Caco-2 (cell line): Measurements from ENCODE around the gene ATG10. TPM values are rescaled to one million over a fixed set of nuclear protein-coding genes. Genes with fewer than 3 reads are reported as not detected.
"Not testable (repeated sequence)": the region's sequence is repeated elsewhere in the genome, so short reads cannot be mapped to it uniquely, and the experiment has no call there.

Experiments used
- BruUV-seq: library from RNA; stranded (reverse); fragments of 400-500 nt; replicated peaks from 2 replicates; lab custom pipeline; 2021; lab: Mats Ljungman, UMichigan
- CTCF ChIA-PET: fragments of 300-600 bp; sonication (Branson Sonifier 250); formaldehyde crosslinking; loops from one replicate; lab custom pipeline; 2022; ENCODE audit warnings: antibody characterized with exemption; lab: Charles Lee
- POLR2A ChIA-PET: fragments of 300-600 bp; sonication (Branson Sonifier 250); formaldehyde crosslinking; loops from one replicate; lab custom pipeline; 2022; ENCODE audit warnings: antibody characterized with exemption; lab: Charles Lee
- DNase-seq, 2 experiments: peaks; one replicate each; pipeline versions ENCODE4 v3.0.0 to v3.0.0-alpha.2; 2020 to 2022
- H3K27me3 ChIP-seq: replicated peaks from 2 replicates; pipeline ENCODE4 v1.6.0; 2011; ENCODE audit warnings: low read length; ENCODE audit not compliant: control insufficient read depth, insufficient read depth
- H3K36me3 ChIP-seq: 2 replicates; pipeline ENCODE4 v1.5.1; 2011; ENCODE audit warnings: low read length; ENCODE audit not compliant: control insufficient read depth, insufficient read depth
- H3K4me1 ChIP-seq: fragments of 250-450 bp; sonication (Bioruptor Pico); 2 replicates; pipeline ENCODE4 v1.5.1; 2020; ENCODE audit warnings: mild to moderate bottlenecking
- H3K4me3 ChIP-seq: 2 replicates; pipeline ENCODE4 v1.5.1; 2011; ENCODE audit warnings: low read depth, mild to moderate bottlenecking, control low read depth, low read length
- H3K9me3 ChIP-seq: fragments of 250-450 bp; sonication (Bioruptor Pico); 2 replicates; pipeline ENCODE4 v1.5.1; 2020; ENCODE audit warnings: mild to moderate bottlenecking, moderate library complexity
- H3K27ac Mint-ChIP-seq: one replicate; pipeline ENCODE4 v1.8.0; 2022; ENCODE audit warnings: mixed read lengths; ENCODE audit not compliant: unreplicated experiment
- H3K27me3 Mint-ChIP-seq: one replicate; pipeline ENCODE4 v1.8.0; 2022; ENCODE audit warnings: mixed read lengths; ENCODE audit not compliant: insufficient read depth, unreplicated experiment
- H3K36me3 Mint-ChIP-seq: one replicate; pipeline ENCODE4 v1.8.0; 2022; ENCODE audit warnings: mild to moderate bottlenecking, mixed read lengths; ENCODE audit not compliant: insufficient read depth, unreplicated experiment
- H3K4me1 Mint-ChIP-seq: one replicate; pipeline ENCODE4 v1.8.0; 2022; ENCODE audit warnings: low read depth, mixed read lengths; ENCODE audit not compliant: unreplicated experiment
- H3K4me3 Mint-ChIP-seq: one replicate; pipeline ENCODE4 v1.8.0; 2022; ENCODE audit warnings: mild to moderate bottlenecking, moderate library complexity, mixed read lengths; ENCODE audit not compliant: unreplicated experiment
- H3K9me3 Mint-ChIP-seq: one replicate; pipeline ENCODE4 v1.8.0; 2022; ENCODE audit warnings: mixed read lengths; ENCODE audit not compliant: unreplicated experiment
- intact Hi-C: fragments of 100-400 bp; cut with micrococcal nuclease; formaldehyde crosslinking; loops from one replicate; pipeline ENCODE4 v1.10.0; 2022; ENCODE audit not compliant: unreplicated experiment
- total RNA-seq: library from RNA; stranded (reverse); gene quantifications from 2 replicates; pipeline ENCODE4 v1.2.3, GENCODE V29; 2022
- TF ChIP-seq, protein P1 (sequence below), 2 experiments: fragments of 200-600 bp in 1 of 2; IDR thresholded peaks; 1 replicate in 1 of 2; 2 replicates in 1 of 2; pipeline versions ENCODE4 v1.5.1 to v1.8.0; 2011 to 2022; ENCODE audit warnings: antibody characterized with exemption in 1 of 2, control low read depth in 1 of 2, inconsistent platforms in 1 of 2, low read depth in 1 of 2, low read length in 1 of 2, mild to moderate bottlenecking in 1 of 2, moderate library complexity in 1 of 2; ENCODE audit not compliant: insufficient read depth in 1 of 2, severe bottlenecking in 1 of 2, unreplicated experiment in 1 of 2

The ATG10 gene
- total RNA-seq, 1 experiment from 2014 or later = 5.8 TPM

DNA sequence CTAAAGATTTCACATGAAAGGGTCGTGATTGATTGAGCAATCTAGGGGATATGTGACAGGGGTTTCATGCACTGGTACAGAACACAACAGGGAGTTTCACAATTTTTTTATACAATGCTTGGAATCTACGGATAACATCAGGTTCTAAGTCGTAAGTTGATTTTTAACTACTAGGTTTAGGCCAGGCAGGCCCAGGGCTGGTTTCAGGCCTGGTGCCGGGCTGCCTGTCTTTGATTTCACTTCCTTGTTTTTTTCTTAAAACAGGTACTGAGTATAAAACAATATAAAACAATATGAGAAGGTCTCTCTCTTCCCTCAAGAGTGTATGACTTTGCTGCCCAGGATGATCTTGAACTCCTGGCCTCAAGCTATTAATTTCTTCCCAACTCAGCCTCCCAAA, 301.6 kb downstream of the ATG10 start:
- H3K27me3 ChIP-seq, H3K27ac Mint-ChIP-seq, intact Hi-C loops, BruUV-seq, DNase-seq, H3K9me3 ChIP-seq, H3K4me3 Mint-ChIP-seq, H3K27me3 Mint-ChIP-seq, H3K36me3 ChIP-seq, POLR2A ChIA-PET, H3K4me3 ChIP-seq, H3K4me1 ChIP-seq, CTCF ChIA-PET, H3K4me1 Mint-ChIP-seq: not testable (repeated sequence)
- peaks cover 82% of the 10 kb centered on the region for H3K36me3 Mint-ChIP-seq
- peaks cover 14% of the 10 kb centered on the region for H3K9me3 Mint-ChIP-seq

DNA sequence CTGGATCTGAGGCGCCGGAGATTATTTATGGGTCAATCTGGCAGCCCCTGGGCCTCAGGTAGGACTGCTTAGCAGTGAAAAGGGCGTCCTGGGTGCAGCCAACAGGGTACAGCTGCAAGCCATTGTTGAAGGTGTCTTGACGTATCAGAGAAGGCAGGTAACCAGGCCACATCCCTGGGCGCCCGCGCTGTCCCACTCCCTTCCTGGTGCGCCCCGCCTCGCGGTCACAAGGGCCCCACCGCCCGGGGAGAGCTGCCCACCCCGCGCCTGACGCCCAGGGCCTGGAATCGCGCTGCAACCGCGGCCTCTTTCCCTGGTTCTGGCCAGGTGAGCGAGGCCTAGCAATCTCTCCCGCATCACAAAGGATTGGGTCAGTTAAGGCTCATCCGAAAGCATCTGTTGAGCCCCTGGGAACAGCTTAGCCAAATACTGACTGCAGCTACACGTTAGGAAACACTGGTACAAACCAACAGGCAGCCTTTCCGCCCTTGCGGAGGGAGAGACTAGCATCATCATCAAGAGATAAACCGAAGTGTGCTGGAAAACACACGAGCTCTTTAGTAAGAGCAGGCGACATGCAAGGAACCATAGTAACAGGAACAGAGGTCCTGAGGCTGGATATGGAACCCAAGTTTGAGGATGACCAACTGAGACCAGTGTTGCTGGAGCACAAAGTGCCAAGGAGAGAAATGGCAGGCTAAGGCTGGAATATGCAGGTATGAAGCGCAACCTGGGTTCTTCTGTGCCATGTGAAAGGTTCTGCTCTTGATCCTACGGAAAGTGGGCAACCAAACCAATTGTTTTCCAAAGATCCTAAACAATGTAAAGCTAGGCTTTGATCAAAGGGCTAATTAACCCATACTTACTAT, 302.8 kb downstream of the ATG10 start:
- Histone ChIP-seq H3K4me3 (no peak overlapping the region), H3K27me3 (no peaks in the 10 kb centered on the region), H3K9me3 (no peaks in the 10 kb centered on the region), H3K4me1 (0 out of 2 replicates have a peak, but pooled peaks cover 3% of the 10 kb centered on the region), H3K36me3 (peaks cover 6% of the 10 kb centered on the region)
- H3K4me3 Mint-ChIP-seq = no peak overlapping the region
- H3K4me1 Mint-ChIP-seq = peaks cover 4% of the 10 kb centered on the region
- H3K36me3 Mint-ChIP-seq = peaks cover 79% of the 10 kb centered on the region
- peak overlapping the region; percentile 68 for H3K27ac Mint-ChIP-seq
- peaks cover 8% of the 10 kb centered on the region for H3K9me3 Mint-ChIP-seq
- TF ChIP-seq, protein P1, sequence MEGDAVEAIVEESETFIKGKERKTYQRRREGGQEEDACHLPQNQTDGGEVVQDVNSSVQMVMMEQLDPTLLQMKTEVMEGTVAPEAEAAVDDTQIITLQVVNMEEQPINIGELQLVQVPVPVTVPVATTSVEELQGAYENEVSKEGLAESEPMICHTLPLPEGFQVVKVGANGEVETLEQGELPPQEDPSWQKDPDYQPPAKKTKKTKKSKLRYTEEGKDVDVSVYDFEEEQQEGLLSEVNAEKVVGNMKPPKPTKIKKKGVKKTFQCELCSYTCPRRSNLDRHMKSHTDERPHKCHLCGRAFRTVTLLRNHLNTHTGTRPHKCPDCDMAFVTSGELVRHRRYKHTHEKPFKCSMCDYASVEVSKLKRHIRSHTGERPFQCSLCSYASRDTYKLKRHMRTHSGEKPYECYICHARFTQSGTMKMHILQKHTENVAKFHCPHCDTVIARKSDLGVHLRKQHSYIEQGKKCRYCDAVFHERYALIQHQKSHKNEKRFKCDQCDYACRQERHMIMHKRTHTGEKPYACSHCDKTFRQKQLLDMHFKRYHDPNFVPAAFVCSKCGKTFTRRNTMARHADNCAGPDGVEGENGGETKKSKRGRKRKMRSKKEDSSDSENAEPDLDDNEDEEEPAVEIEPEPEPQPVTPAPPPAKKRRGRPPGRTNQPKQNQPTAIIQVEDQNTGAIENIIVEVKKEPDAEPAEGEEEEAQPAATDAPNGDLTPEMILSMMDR (IDR thresholded peaks at IDR 0.05; ENCODE audit: insufficient read depth in 1 of 2, low read depth in 1 of 2, low read length in 1 of 2, severe bottlenecking in 1 of 2, unreplicated experiment in 1 of 2) = no peak
- H3K27me3 Mint-ChIP-seq = no peaks in the 10 kb centered on the region
- BruUV-seq = no TSS peak
- intact Hi-C loops = no loop called here
- ChIA-PET POLR2A (no interaction called here), CTCF (no interaction called here)
- peak; percentile 12 to 39 for DNase-seq

DNA sequence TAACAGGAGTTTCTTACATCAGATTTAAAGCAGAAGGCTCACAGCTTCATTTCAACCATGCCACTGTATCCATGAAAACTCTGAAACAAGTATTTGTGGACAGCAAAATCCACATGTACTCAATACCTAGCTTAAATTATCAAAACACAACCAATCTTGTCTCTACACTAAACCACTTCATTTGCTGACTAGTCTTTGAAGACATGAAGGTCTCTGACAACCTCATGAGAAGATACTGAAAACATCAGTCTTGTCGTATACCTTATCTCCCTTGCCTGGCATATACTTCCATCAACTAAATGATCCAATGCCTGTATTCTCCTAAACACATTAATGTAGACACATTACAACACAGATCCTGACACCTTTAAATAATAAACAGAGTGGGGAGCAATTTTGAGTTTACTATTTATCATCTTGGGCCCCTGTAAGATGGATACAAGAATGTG, 303.4 kb downstream of the ATG10 start:
- Histone ChIP-seq H3K4me3 (no peak overlapping the region), H3K36me3 (peaks cover 6% of the 10 kb centered on the region), H3K4me1 (0 out of 2 replicates have a peak, but pooled peaks cover 3% of the 10 kb centered on the region), H3K27me3 (no peaks in the 10 kb centered on the region), H3K9me3 (no peaks in the 10 kb centered on the region)
- peaks cover 11% of the 10 kb centered on the region for H3K4me1 Mint-ChIP-seq
- peak overlapping the region; percentile 12 for H3K4me3 Mint-ChIP-seq
- peaks cover 8% of the 10 kb centered on the region for H3K9me3 Mint-ChIP-seq
- H3K36me3 Mint-ChIP-seq = peaks cover 78% of the 10 kb centered on the region
- no peaks in the 10 kb centered on the region for H3K27me3 Mint-ChIP-seq
- ChIA-PET POLR2A (no interaction called here), CTCF (no interaction called here)
- TF ChIP-seq, protein P1 (IDR thresholded peaks at IDR 0.05; ENCODE audit: insufficient read depth in 1 of 2, low read depth in 1 of 2, low read length in 1 of 2, severe bottlenecking in 1 of 2, unreplicated experiment in 1 of 2) = no peak
- intact Hi-C loops = no loop called here
- DNase-seq = no peak
- no TSS peak for BruUV-seq
- no peak overlapping the region for H3K27ac Mint-ChIP-seq
